ENCODE data around the gene SIVA1. TPM values are rescaled to one million over a fixed set of nuclear protein-coding genes. Genes with fewer than 3 reads are reported as not detected.

The SIVA1 gene
- total RNA-seq, 1 donor = 67.8 TPM

DNA sequence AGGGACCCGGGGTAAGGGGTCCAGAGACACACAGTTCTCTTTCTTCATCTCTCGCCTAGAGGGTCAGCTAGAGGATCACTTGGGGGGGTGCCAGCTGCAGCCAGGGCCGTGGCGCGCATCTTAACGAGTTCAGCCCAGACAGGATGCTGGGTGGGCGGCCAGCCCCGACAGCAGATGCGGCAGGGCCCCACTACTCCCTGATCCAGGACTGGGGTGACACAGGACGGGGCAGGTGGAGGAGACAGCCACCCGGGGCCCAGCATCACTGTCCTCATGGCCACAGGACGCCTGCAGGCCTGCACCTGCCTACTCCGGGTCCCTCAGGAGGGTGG, 29.8 kb downstream of the SIVA1 start:
- no peak overlapping the region for H3K4me3 ChIP-seq (ENCODE audit: low read depth, low read length)
- no peak for DNase-seq (ENCODE audit: low read depth)
- TF ChIP-seq, protein P1, sequence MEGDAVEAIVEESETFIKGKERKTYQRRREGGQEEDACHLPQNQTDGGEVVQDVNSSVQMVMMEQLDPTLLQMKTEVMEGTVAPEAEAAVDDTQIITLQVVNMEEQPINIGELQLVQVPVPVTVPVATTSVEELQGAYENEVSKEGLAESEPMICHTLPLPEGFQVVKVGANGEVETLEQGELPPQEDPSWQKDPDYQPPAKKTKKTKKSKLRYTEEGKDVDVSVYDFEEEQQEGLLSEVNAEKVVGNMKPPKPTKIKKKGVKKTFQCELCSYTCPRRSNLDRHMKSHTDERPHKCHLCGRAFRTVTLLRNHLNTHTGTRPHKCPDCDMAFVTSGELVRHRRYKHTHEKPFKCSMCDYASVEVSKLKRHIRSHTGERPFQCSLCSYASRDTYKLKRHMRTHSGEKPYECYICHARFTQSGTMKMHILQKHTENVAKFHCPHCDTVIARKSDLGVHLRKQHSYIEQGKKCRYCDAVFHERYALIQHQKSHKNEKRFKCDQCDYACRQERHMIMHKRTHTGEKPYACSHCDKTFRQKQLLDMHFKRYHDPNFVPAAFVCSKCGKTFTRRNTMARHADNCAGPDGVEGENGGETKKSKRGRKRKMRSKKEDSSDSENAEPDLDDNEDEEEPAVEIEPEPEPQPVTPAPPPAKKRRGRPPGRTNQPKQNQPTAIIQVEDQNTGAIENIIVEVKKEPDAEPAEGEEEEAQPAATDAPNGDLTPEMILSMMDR (IDR thresholded peaks at IDR 0.05; ENCODE audit: insufficient read depth, low read depth, low read length) = no peak

GRCh38 chr14:104783484-104784217, 30.7 kb downstream of the SIVA1 start:
- DNase-seq (ENCODE audit: low read depth) = no peak
- TF ChIP-seq, protein P1 (IDR thresholded peaks at IDR 0.05; ENCODE audit: insufficient read depth, low read depth, low read length) = no peak
- no peak overlapping the region for H3K4me3 ChIP-seq (ENCODE audit: low read depth, low read length)

- DNase-seq (ENCODE audit: low read depth) = no peak
- H3K4me3 ChIP-seq (ENCODE audit: low read depth, low read length) = no peak overlapping the region
- TF ChIP-seq, protein P1 (IDR thresholded peaks at IDR 0.05; ENCODE audit: insufficient read depth, low read depth, low read length) = no peak
Measured at GRCh38 chr14:104784218-104784568, 31.2 kb downstream of the SIVA1 start.

- no peak for DNase-seq (ENCODE audit: low read depth)
- no peak overlapping the region for H3K4me3 ChIP-seq (ENCODE audit: low read depth, low read length)
- TF ChIP-seq, protein P1 (IDR thresholded peaks at IDR 0.05; ENCODE audit: insufficient read depth, low read depth, low read length) = no peak
Measured at GRCh38 chr14:104784846-104785707, 32.1 kb downstream of the SIVA1 start.

DNA sequence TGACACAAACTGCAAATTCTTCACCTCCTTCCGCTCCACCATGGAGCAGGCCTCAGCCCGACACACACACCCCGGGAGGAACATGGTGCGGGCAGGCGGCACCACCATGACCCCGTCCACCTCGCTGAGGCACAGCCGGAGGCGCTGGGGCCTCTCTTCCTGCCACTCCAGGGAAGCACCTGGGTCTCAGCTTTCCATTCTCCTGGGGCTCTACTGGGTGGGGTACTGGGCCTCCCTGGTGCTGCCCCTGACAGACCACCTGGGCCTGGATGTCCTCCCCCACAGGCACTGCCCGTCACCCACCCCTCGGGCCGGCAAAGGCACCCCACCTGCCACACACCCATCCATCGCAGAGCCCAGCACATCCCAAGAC, 32.7 kb downstream of the SIVA1 start:
- TF ChIP-seq, protein P1 (IDR thresholded peaks at IDR 0.05; ENCODE audit: insufficient read depth, low read depth, low read length) = no peak
- DNase-seq (ENCODE audit: low read depth) = no peak
- no peak overlapping the region for H3K4me3 ChIP-seq (ENCODE audit: low read depth, low read length)

DNA sequence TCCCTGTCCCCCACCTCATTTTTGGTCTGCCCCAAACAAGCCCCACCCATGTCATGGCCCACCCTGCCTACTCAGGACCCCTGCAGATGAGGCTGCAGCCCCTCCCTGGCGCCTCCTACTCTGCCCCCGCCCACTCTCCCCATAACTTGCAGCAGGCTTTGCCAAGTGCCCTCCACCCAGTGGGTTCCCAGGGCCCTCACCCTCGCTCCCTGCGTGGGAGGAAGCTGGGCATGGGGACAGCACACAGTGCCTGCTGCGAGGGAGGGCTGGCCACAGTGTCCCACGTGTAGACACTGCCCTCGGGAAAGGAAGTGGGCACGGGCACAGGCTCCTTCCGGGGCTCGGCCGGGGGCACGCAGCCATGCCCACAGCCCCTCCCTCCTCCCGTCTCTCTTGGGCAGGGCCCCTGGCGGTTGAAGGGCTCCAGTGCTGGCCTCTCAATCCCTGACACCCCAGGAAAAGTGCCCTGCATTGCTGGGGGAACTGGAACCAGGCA, 33.2 kb downstream of the SIVA1 start:
- DNase-seq (ENCODE audit: low read depth) = no peak
- H3K4me3 ChIP-seq (ENCODE audit: low read depth, low read length) = no peak overlapping the region
- TF ChIP-seq, protein P1 (IDR thresholded peaks at IDR 0.05; ENCODE audit: insufficient read depth, low read depth, low read length) = no peak
